Pancreas (tissue), 10 donors: Measurements from ENCODE around the gene SLFN5. TPM values are rescaled to one million over a fixed set of nuclear protein-coding genes. Genes with fewer than 3 reads are reported as not detected.
"Not testable (repeated sequence)": the region's sequence is repeated elsewhere in the genome, so short reads cannot be mapped to it uniquely, and the experiment has no call there.

Experiments used
- ATAC-seq, 4 donors: fragments of 200-7000 bp; cut with Tn5 transposase; one replicate each; pipeline versions ENCODE4 v1.8.0 to v1.9.1; 2020; ENCODE audit warnings: mild to moderate bottlenecking in 4 of 4, moderate library complexity in 4 of 4
- DNase-seq, 6 donors: peaks; one replicate each; pipeline ENCODE4 v3.0.0-alpha.2; 2020
- FAIRE-seq: peaks from 2 replicates; lab custom pipeline; 2012; peaks lifted over from hg19 to GRCh38; lab: Jason Lieb, UNC
- H3K27ac ChIP-seq, 4 donors: fragments of 200-600 bp; sonication (generic); 1 replicate in 3 of 4; 2 replicates in 1 of 4; pipeline versions ENCODE4 v1.5.0 to v1.8.0; 2020
- H3K27me3 ChIP-seq, 4 donors: fragments of 200-600 bp; one replicate each; pipeline ENCODE4 v1.8.0; 2021
- H3K36me3 ChIP-seq, 3 donors: fragments of 200-600 bp; sonication (generic) in 1 of 3; one replicate each; pipeline versions ENCODE4 v1.5.0 to v1.8.0; 2020 to 2021
- H3K4me1 ChIP-seq, 3 donors: fragments of 200-600 bp; one replicate each; pipeline ENCODE4 v1.8.0; 2021
- H3K4me3 ChIP-seq, 4 donors: fragments of 200-600 bp; sonication (generic) in 2 of 4; one replicate each; pipeline versions ENCODE4 v1.5.0 to v1.8.0; 2020 to 2021
- H3K9me3 ChIP-seq, 4 donors: fragments of 200-600 bp; one replicate each; pipeline ENCODE4 v1.8.0; 2021
- WGBS, 2 donors: extraction: QIAGEN DNeasy Blood & Tissue Kit; methylation state at CpG; one replicate each; pipeline ENCODE4 v1.1.7; 2013; 5-methylcytosine and 5-hydroxymethylcytosine counted together
- intact Hi-C, 3 donors: fragments of 100-400 bp; cut with DNase I; formaldehyde crosslinking; loops; one replicate each; pipeline versions ENCODE4 v1.11.1 to v1.14.2; 2022
- polyA plus RNA-seq, 2 donors: library from polyadenylated mRNA; stranded (reverse); fragments of 200-250 nt; gene quantifications; one replicate each; pipeline ENCODE4 v1.2.3, GENCODE V29; 2013
- total RNA-seq, 6 donors: library from RNA; stranded (reverse); fragmentation: NEBNext Ultra II Directional in 4 of 6; extraction: Animal tissue kit (Norgen Biotek cat#: 25700) in 4 of 6; gene quantifications; one replicate each; pipeline versions ENCODE4 v1.2.1 to v1.2.4, GENCODE V29; 2021 to 2023
- TF ChIP-seq, protein P1 (sequence below), 4 donors: fragments of 200-600 bp; sonication (generic) in 3 of 4; IDR thresholded peaks; one replicate each; pipeline versions ENCODE4 v1.5.0 to v1.8.0; 2021; ENCODE audit warnings: antibody characterized with exemption in 4 of 4
- donor health status: healthy with polysubstance abuse.
- donor health status: DM: no; HTN: no; CAD: no; lungs with moderate emphysema.
- donor health status: DM: no; HTN: no; CAD: no.
- donor health status: control.
- donor health status: control.
- donor health status: Bipolar disorder and iron deficiency.
- donor health status: DM: yes; HTN: yes; CAD: no.
- donor health status: DM: no; HTN: no; CAD: no.
- donor health status: DM: no; HTN: no; CAD: no.
- donor health status: DM: yes; HTN: yes; CAD: no.

Gene SLFN5
- total and polyA plus RNA-seq, 8 donors: 1.9 to 18.8 (median 6.3) TPM

DNA sequence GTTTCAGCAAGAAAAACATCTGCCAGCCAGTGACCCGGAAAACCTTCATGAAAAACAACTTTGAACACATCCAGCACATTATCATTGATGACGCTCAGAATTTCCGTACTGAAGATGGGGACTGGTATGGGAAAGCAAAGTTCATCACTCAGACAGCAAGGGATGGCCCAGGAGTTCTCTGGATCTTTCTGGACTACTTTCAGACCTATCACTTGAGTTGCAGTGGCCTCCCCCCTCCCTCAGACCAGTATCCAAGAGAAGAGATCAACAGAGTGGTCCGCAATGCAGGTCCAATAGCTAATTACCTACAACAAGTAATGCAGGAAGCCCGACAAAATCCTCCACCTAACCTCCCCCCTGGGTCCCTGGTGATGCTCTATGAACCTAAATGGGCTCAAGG is 22.2 kb downstream of the SLFN5 start:
- ATAC-seq (no peak), DNase-seq (no peak), FAIRE-seq (no peak)
- Histone ChIP-seq H3K4me3 (no peak overlapping the region), H3K27me3 (no peaks in the 10 kb centered on the region), H3K4me1 (no peaks in the 10 kb centered on the region), H3K27ac (no peak overlapping the region), H3K9me3 (no peaks in the 10 kb centered on the region), H3K36me3 (peaks cover 0 to 22% (median 6%) of the 10 kb centered on the region in 3 donors)
- WGBS, 2 donors: 92 to 97% methylated on average over 5 of the region's 5 CpGs
- intact Hi-C loops: no loop called here
- TF ChIP-seq, protein P1, sequence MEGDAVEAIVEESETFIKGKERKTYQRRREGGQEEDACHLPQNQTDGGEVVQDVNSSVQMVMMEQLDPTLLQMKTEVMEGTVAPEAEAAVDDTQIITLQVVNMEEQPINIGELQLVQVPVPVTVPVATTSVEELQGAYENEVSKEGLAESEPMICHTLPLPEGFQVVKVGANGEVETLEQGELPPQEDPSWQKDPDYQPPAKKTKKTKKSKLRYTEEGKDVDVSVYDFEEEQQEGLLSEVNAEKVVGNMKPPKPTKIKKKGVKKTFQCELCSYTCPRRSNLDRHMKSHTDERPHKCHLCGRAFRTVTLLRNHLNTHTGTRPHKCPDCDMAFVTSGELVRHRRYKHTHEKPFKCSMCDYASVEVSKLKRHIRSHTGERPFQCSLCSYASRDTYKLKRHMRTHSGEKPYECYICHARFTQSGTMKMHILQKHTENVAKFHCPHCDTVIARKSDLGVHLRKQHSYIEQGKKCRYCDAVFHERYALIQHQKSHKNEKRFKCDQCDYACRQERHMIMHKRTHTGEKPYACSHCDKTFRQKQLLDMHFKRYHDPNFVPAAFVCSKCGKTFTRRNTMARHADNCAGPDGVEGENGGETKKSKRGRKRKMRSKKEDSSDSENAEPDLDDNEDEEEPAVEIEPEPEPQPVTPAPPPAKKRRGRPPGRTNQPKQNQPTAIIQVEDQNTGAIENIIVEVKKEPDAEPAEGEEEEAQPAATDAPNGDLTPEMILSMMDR (IDR thresholded peaks at IDR 0.05): no peak

DNA sequence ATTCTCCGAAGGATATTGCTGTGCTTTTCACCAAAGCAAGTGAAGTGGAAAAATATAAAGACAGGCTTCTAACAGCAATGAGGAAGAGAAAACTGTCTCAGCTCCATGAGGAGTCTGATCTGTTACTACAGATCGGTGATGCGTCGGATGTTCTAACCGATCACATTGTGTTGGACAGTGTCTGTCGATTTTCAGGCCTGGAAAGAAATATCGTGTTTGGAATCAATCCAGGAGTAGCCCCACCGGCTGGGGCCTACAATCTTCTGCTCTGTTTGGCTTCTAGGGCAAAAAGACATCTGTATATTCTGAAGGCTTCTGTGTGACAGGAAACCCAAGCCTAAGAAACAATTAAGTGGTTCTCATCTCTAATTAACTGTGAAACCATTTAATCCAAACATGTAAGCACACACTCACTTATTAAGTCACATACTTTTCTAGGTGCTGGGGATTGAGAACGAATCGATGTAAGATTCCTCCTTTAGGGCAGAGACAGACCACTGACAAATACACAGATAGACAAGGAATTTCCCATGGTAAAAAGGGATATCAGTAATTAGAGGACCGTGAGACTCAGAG is 22.8 kb downstream of the SLFN5 start:
- Histone ChIP-seq H3K4me3 (no peak overlapping the region), H3K27ac (no peak overlapping the region), H3K36me3 (peaks cover 0 to 22% (median 6%) of the 10 kb centered on the region in 3 donors), H3K4me1 (no peaks in the 10 kb centered on the region), H3K27me3 (no peaks in the 10 kb centered on the region), H3K9me3 (no peaks in the 10 kb centered on the region)
- WGBS, 2 donors: 81 to 88% methylated on average over 11 of the region's 11 CpGs
- FAIRE-seq: no peak
- intact Hi-C loops: no loop called here
- ATAC-seq: no peak
- TF ChIP-seq, protein P1 (IDR thresholded peaks at IDR 0.05): no peak
- no peak for DNase-seq

DNA sequence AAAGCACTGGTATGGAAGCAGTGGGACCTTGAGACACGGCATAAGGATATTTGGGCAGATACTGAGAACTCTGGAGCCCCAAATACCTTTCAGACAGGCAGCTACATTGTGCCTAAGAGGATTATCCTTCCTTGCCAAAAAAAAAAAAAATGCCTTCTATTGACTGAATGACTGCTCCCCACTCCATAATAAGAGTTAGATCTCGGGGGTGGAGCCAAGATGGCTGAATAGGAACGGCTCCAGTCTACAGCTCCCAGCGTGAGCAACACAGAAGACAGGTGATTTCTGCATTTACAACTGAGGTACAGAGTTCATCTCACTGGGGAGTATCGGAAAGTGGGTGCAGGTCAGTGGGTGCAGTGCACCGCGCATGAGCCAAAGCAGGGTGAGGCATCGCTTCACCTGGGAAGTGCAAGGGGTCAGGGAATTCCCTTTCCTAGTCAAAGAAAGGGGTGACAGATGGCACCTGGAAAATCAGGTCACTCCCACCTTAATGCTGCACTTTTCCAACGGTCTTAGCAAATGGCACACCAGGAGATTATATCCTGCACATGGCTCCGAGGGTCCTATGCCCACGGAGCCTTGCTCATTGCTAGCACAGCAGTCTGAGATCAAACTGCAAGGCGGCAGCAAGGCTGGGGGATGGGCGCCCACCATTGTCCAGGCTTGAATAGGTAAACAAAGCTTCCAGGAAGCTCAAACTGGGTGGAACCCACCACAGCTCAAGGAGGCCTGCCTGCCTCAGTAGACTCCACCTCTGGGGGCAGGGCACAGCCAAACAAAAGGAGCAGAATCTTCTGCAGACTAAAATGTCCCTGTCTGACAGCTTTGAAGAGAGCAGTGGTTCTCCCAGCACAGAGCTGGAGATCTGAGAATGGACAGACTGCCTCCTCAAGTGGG is 31.5 kb downstream of the SLFN5 start:
- DNase-seq, H3K27me3 ChIP-seq, ATAC-seq, H3K27ac ChIP-seq, H3K9me3 ChIP-seq, H3K4me1 ChIP-seq, H3K36me3 ChIP-seq, FAIRE-seq, H3K4me3 ChIP-seq: not testable (repeated sequence)
- intact Hi-C loops: loop anchor here in 1 of 3 donors (10.0 kb wide), 1 partner anchor 60 kb away; no protein-coding TSS in a partner anchor
- 61 to 72% methylated on average over 13 of the region's 13 CpGs for WGBS, 2 donors

DNA sequence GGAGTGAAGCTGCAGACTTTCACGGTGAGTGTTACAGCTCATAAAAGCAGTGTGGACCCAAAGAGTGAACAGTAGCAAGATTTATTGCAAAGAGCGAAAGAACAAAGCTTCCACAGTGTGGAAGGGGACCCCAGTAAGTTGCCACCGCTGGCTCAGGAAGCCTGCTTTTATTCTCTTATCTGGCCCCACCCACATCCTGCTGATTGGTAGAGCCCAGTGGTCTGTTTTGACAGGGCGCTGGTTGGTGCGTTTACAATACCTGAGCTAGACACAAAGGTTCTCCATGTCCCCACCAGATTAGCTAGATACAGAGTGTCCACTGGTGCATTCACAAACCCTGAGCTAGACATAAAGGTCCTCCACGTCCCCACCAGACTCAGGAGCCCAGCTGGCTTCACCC is 35.6 kb downstream of the SLFN5 start:
- not testable (repeated sequence) for H3K27ac ChIP-seq, FAIRE-seq, H3K36me3 ChIP-seq, H3K27me3 ChIP-seq, H3K9me3 ChIP-seq, H3K4me3 ChIP-seq, ATAC-seq, DNase-seq, H3K4me1 ChIP-seq
- WGBS, 2 donors: 73 to 81% methylated on average over 6 of the region's 6 CpGs
- intact Hi-C loops: loop anchor here in 1 of 3 donors (10.0 kb wide), 1 partner anchor 64 kb away; no protein-coding TSS in a partner anchor

DNA sequence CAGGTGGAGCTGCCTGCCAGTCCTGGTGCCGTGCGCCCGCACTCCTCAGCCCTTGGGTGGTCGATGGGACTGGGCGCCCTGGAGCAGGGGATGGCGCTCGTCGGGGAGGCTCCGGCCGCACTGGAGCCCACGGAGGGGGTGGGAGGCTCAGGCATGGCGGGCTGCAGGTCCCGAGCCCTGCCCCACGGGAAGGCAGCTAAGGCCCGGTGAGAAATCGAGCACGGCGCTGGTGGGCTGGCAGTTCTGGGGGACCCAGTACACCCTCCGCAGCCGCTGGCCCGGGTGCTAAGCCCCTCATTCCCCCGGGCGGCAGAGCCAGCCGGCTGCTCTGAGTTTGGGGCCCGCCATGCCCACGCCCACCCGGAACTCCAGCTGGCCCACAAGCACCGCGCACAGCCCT is 36.0 kb downstream of the SLFN5 start:
- not testable (repeated sequence) for H3K27me3 ChIP-seq, H3K36me3 ChIP-seq, H3K4me1 ChIP-seq, H3K4me3 ChIP-seq, FAIRE-seq, H3K9me3 ChIP-seq, ATAC-seq, H3K27ac ChIP-seq
- intact Hi-C loops: loop anchor here in 1 of 3 donors (10.0 kb wide), 1 partner anchor 64 kb away; no protein-coding TSS in a partner anchor
- WGBS, 2 donors: 87 to 96% methylated on average over 26 to 29 of the region's 29 CpGs
- peak in 1 of 6 donors; percentile 52 for DNase-seq

DNA sequence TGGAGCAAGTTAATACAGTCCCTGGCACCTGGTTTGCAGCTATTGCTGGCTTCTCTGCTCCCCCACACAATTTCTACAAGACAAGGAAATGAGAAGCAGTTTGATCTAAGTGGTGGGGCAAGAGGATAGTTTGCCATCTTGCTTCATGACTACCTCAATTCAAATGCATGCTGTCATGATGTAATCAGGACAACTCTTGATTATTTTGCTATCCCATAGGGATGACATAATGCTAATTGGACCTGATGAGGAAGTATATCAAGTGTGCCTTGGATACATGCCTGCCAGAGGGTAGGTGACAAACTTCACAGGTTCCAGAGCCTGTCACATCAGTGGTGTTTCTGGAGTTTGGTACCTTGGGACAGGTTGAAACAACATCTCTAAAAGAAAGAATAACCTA is 40.9 kb downstream of the SLFN5 start:
- ATAC-seq (no peak), FAIRE-seq (no peak), DNase-seq (no peak)
- TF ChIP-seq, protein P1 (IDR thresholded peaks at IDR 0.05): no peak
- Histone ChIP-seq H3K36me3 (no peaks in the 10 kb centered on the region), H3K9me3 (no peaks in the 10 kb centered on the region), H3K27ac (no peak overlapping the region), H3K4me3 (no peak overlapping the region), H3K4me1 (no peaks in the 10 kb centered on the region), H3K27me3 (no peaks in the 10 kb centered on the region)
- intact Hi-C loops: no loop called here
